Tibial nerve (tissue), 4 donors: ENCODE measurements around the gene LRRC57. TPM values are rescaled to one million over a fixed set of nuclear protein-coding genes. Genes with fewer than 3 reads are reported as not detected.
A peak's percentile ranks its signal among the peaks of the same experiment; 100 is the strongest.

Experiments used
- DNase-seq, 2 donors: peaks; one replicate each; pipeline ENCODE4 v3.0.0-alpha.2; 2019; ENCODE audit warnings: low spot score in 2 of 2
- H3K27ac ChIP-seq, 4 donors: fragments of 200-600 bp; sonication (generic) in 3 of 4; one replicate each; pipeline ENCODE4 v1.5.1; 2017 to 2019; ENCODE audit warnings: mild to moderate bottlenecking in 1 of 4
- H3K27me3 ChIP-seq, 2 donors: fragments of 200-600 bp; sonication (generic) in 1 of 2; one replicate each; pipeline versions ENCODE4 v1.5.1 to v1.6.0; 2017 to 2019
- H3K36me3 ChIP-seq, 3 donors: fragments of 200-600 bp; sonication (generic); one replicate each; pipeline ENCODE4 v1.5.1; 2018 to 2019
- H3K4me1 ChIP-seq, 4 donors: fragments of 200-600 bp; sonication (generic) in 3 of 4; one replicate each; pipeline ENCODE4 v1.5.1; 2017 to 2019
- H3K4me3 ChIP-seq, 4 donors: fragments of 200-600 bp; sonication (generic) in 3 of 4; one replicate each; pipeline ENCODE4 v1.5.1; 2017 to 2019; ENCODE audit warnings: mild to moderate bottlenecking in 1 of 4, moderate library complexity in 1 of 4
- H3K9me3 ChIP-seq, 4 donors: fragments of 200-600 bp; sonication (generic) in 3 of 4; one replicate each; pipeline ENCODE4 v1.5.1; 2017 to 2019
- EP300 ChIP-seq, 2 donors: sonication (generic); formaldehyde crosslinking; IDR thresholded peaks; one replicate each; pipeline ENCODE4 v1.6.1; 2017; ENCODE audit warnings: antibody characterized with exemption in 2 of 2, mild to moderate bottlenecking in 1 of 2
- POLR2A ChIP-seq, 2 donors: fragments of 450-650 bp; IDR thresholded peaks; one replicate each; pipeline ENCODE4 v1.6.1; 2017; ENCODE audit warnings: antibody characterized with exemption in 2 of 2, mild to moderate bottlenecking in 2 of 2, moderate library complexity in 2 of 2
- WGBS, 2 donors: methylation state at CpG; one replicate each; pipeline ENCODE4 v1.1.5; 2018; 5-methylcytosine and 5-hydroxymethylcytosine counted together
- total RNA-seq, 4 donors: library from RNA; depleted of rRNA; stranded (reverse); fragments of >200 nt; gene quantifications; one replicate each; pipeline ENCODE4 v1.1.0, GENCODE V29; 2016
- TF ChIP-seq, protein P1 (sequence below), 5 experiments: fragments of 200-600 bp in 3 of 5; fragments of 450-650 bp in 2 of 5; sonication (generic) in 3 of 5; IDR thresholded peaks; one replicate each; pipeline ENCODE4 v1.5.1; 2016 to 2019; ENCODE audit warnings: antibody characterized with exemption in 5 of 5, mild to moderate bottlenecking in 3 of 5, moderate library complexity in 2 of 5

LRRC57 gene
- 10 to 100 TPM; 16.1 to 29.5 (median 21.6) TPM for total RNA-seq

DNA sequence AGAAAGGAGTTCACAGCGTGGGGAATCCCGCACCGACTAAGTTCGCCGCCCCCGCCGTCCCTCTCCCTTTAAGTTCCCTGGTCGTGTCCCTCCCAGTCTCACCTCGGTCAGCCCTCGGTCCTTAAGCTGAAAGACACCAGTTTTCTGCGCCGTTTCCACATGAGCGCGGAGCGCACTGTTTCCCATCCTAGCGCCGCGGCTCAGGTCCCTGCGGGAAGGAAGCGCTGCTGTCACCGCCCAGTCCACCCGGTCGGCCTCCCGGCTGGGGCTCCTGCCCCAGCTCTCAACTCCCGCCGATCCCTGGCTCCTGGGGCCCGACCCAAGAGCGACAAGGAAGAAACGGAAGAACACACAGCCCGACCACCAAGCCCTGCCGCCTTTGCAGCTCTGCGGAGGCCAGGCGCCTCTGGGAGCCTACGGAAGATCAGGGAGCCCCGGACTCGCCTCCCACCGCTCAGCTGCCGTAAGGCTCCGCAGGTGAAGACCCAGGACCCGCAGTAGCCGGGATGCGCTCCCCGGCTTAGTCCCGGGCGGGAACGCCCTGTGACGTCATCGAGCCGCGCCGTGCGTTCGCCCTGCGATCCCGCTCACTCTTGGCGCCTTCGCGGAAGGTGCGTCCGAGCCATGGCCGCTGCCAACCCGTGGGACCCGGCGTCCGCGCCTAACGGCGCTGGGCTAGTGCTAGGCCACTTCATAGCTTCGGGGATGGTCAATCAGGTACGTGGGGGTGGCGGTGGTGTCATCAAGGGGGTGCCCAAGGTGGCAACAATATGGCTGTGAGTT, at the start of gene LRRC57, which contains the start of gene HAUS2:
Gene LRRC57 (minus strand): TSS at position 545 of the 783 bp plus-strand sequence. CDS start 359 bp downstream, at position 186.
Gene HAUS2 (plus strand): TSS at position 590 of the 783 bp plus-strand sequence. CDS start 35 bp downstream, at position 625.
- TF ChIP-seq, protein P1, sequence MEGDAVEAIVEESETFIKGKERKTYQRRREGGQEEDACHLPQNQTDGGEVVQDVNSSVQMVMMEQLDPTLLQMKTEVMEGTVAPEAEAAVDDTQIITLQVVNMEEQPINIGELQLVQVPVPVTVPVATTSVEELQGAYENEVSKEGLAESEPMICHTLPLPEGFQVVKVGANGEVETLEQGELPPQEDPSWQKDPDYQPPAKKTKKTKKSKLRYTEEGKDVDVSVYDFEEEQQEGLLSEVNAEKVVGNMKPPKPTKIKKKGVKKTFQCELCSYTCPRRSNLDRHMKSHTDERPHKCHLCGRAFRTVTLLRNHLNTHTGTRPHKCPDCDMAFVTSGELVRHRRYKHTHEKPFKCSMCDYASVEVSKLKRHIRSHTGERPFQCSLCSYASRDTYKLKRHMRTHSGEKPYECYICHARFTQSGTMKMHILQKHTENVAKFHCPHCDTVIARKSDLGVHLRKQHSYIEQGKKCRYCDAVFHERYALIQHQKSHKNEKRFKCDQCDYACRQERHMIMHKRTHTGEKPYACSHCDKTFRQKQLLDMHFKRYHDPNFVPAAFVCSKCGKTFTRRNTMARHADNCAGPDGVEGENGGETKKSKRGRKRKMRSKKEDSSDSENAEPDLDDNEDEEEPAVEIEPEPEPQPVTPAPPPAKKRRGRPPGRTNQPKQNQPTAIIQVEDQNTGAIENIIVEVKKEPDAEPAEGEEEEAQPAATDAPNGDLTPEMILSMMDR (IDR thresholded peaks at IDR 0.05): peak in 2 of 5 experiments; percentile 31 to 40
- peak; percentile 72 to 89 for TF ChIP-seq POLR2A (IDR thresholded peaks at IDR 0.05)
- peak in 1 of 2 donors; percentile 97 for TF ChIP-seq EP300 (IDR thresholded peaks at IDR 0.05)
- 1% methylated on average over 40 to 67 of the region's 71 CpGs for WGBS, 2 donors
- Histone ChIP-seq H3K27me3 (no peaks in the 10 kb centered on the region), H3K4me1 (peaks cover 0 to 38% (median 22%) of the 10 kb centered on the region in 4 donors), H3K9me3 (no peaks in the 10 kb centered on the region), H3K4me3 (peak within 1 kb of the TSS; percentile 75 to 96 (median 88)), H3K27ac (peak within 1 kb of the TSS; percentile 80 to 98 (median 95)), H3K36me3 (peaks cover 0 to 26% (median 5%) of the 10 kb centered on the region in 3 donors)
- DNase-seq: peak; percentile 64 to 66

DNA sequence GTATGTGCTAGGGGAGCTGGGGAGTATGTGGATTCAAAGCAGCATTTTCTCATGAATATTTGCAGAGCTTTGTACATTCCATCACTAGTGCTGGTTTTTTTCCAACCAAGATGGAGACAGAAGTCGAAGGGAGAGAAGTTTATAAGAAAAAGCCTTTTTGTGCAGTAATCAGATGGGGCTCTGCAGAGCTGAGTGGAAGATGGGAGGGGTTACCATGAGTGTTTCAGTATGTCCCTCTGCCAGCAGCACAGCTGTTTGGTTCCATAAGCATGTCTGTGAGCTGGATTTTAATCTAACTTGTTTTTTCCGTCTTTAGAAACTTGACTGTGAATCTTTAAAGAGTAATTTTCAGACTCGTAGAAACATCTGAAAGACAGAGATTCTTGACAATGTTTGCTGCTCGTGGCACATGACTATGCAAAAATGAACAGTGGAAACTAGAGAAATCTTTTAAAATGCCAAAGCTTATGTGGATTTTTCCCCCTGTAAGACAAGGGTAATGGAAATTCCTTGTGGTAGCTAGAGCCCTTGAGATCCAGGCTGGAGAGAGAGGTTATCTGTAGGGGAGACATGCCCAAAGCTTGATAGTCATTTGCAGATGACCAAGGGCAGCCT, 47.1 kb upstream of the LRRC57 start:
- Histone ChIP-seq H3K4me3 (no peak overlapping the region), H3K9me3 (no peaks in the 10 kb centered on the region), H3K4me1 (peaks cover 0 to 65% (median 34%) of the 10 kb centered on the region in 4 donors), H3K27ac (peak overlapping the region; percentile 13 to 93 (median 60)), H3K36me3 (no peaks in the 10 kb centered on the region), H3K27me3 (no peaks in the 10 kb centered on the region)
- TF ChIP-seq EP300 (IDR thresholded peaks at IDR 0.05) (no peak), POLR2A (IDR thresholded peaks at IDR 0.05) (no peak)
- TF ChIP-seq, protein P1 (IDR thresholded peaks at IDR 0.05): no peak
- WGBS, 2 donors: 14 to 23% methylated on average over 4 of the region's 4 CpGs
- DNase-seq: no peak

GRCh38 chr15:42594095-42594494, 45.5 kb upstream of the LRRC57 start:
- no peak for TF ChIP-seq EP300 (IDR thresholded peaks at IDR 0.05)
- TF ChIP-seq, protein P1 (IDR thresholded peaks at IDR 0.05): no peak
- no peak for TF ChIP-seq POLR2A (IDR thresholded peaks at IDR 0.05)
- H3K36me3 ChIP-seq: no peaks in the 10 kb centered on the region
- no peaks in the 10 kb centered on the region for H3K27me3 ChIP-seq
- peak overlapping the region; percentile 74 to 93 (median 86) for H3K27ac ChIP-seq
- no peak for DNase-seq
- WGBS, 2 donors: 47 to 49% methylated on average over 5 of the region's 5 CpGs
- no peak overlapping the region for H3K4me3 ChIP-seq
- H3K4me1 ChIP-seq: peaks cover 0 to 80% (median 39%) of the 10 kb centered on the region in 4 donors
- H3K9me3 ChIP-seq: no peaks in the 10 kb centered on the region

DNA sequence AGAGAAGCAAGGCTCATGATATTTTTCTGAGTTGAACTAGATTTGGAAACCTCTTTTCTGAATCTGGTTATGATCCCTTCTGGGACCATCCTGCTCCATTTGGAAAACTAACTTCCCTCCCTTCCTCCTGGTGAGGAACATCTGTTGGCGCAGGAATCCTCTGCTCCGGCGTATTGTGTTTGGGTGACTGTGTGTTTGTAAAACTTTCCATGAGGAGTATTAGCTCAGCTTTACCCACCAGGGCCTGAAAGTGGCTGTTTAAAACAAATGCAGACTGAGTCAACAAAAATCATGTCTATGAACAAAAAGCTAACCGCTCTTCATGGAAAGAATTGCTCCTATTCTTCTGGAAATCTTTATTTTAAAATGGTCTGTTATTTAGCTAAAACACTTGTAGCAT, 44.5 kb upstream of the LRRC57 start:
- Histone ChIP-seq H3K27me3 (no peaks in the 10 kb centered on the region), H3K4me3 (peak overlapping the region in 1 of 4 donors; percentile 26), H3K4me1 (peaks cover 0 to 89% (median 41%) of the 10 kb centered on the region in 4 donors), H3K9me3 (no peaks in the 10 kb centered on the region), H3K27ac (peak overlapping the region; percentile 74 to 93 (median 86)), H3K36me3 (no peaks in the 10 kb centered on the region)
- 15 to 37% methylated on average over 4 of the region's 4 CpGs for WGBS, 2 donors
- DNase-seq: peak; percentile 35 to 70
- TF ChIP-seq EP300 (IDR thresholded peaks at IDR 0.05): peak in 1 of 2 donors; percentile 78
- TF ChIP-seq, protein P1 (IDR thresholded peaks at IDR 0.05): no peak
